GM12872 (cell line): ENCODE data around the gene CLEC9A.

Source experiments
- CTCF ChIP-seq: IDR thresholded peaks from 3 replicates; pipeline ENCODE4 v1.5.1; 2011; ENCODE audit warnings: low read depth, mild to moderate bottlenecking, low read length, moderate library complexity; ENCODE audit not compliant: insufficient read depth

CLEC9A gene

GRCh38 chr12:10067942-10068341 lies 37.5 kb downstream of the CLEC9A start:
- TF ChIP-seq CTCF, result no peak

DNA sequence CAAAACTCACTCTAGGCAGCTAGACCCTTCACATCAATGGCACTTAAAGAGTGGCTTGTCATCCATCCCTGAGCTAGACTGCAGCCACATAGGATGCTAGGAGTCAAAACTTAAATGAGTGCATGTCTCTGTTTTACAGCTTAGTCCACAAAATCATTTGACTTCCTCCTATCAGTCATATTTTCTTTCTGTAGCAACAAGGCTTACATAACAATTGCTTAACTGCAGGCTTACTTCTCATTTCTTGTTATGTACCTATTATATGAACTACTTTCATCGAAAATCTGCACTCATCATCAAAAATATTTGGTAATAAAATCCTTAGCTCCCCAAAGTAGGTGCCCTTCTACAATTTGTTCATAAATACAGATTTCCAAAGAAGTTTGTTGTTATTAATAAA lies 38.2 kb downstream of the CLEC9A start:
- no peak for TF ChIP-seq CTCF

- TF ChIP-seq CTCF, result no peak
Observed at GRCh38 chr12:10069099-10069498, 38.6 kb downstream of the CLEC9A start.

DNA sequence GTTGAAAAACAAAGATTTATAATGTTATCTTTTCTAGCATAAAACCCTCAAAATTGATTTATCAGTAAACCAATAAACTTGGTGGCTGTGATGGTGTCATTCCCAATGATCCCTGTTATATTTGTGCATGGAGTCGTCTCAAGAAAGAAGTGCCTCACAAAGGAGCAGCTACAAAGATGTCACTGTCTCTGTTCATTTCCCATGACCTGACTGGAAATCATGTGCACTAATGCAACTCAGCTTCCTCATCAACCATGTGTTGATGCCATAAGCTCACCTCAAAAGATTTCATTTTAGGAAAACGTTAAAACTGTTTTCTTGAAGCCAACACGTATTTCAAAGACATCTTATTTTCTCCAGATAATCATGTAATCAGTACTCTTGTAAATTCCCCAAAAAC lies 39.5 kb downstream of the CLEC9A start:
- no peak for TF ChIP-seq CTCF

- no peak for TF ChIP-seq CTCF
Observed at GRCh38 chr12:10070380-10070779, 39.9 kb downstream of the CLEC9A start.

GRCh38 chr12:10072131-10072530 lies 41.6 kb downstream of the CLEC9A start:
- TF ChIP-seq CTCF, result no peak

DNA sequence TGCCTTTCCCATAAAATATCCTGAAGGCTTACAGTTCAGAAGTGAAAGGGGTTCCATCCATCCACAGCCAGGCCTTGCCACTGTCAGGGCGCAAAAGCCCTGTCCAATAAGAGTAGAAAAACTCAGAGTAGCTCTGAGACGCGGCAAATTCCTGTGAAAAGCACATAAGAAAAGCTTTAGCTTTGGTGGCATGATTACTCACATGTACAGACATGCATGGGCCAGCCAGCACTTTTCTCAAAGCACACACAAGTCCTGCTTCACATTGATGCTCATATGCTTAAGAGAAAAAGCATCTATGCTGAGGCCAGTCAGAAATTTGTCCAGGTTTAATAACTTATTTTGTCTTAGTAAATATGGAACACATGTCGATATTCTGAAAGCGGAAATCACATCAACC lies 42.8 kb downstream of the CLEC9A start:
- TF ChIP-seq CTCF, result no peak

- TF ChIP-seq CTCF, result no peak
Observed at GRCh38 chr12:10075451-10075850, 45.0 kb downstream of the CLEC9A start.
